ENCODE measurements around the gene CRYGA. TPM values are rescaled to one million over a fixed set of nuclear protein-coding genes. Genes with fewer than 3 reads are reported as not detected.
"Not testable (repeated sequence)": the region's sequence is repeated elsewhere in the genome, so short reads cannot be mapped to it uniquely, and the experiment has no call there.

Gene CRYGA
- total RNA-seq, 1 donor from 2014 or later, result not detected

GRCh38 chr2:208128136-208128535 is 35.3 kb downstream of the CRYGA start:
- H3K27me3 ChIP-seq, result no peaks in the 10 kb centered on the region
- no peaks in the 10 kb centered on the region for H3K4me1 ChIP-seq
- DNase-seq (ENCODE audit: low spot score in 2 of 2), result no peak
- intact Hi-C loops (cut with DNase I), result no loop called here
- no peaks in the 10 kb centered on the region for H3K9me3 ChIP-seq
- H3K27ac ChIP-seq, result no peak overlapping the region
- no peak overlapping the region for H3K4me3 ChIP-seq
- no peaks in the 10 kb centered on the region for H3K36me3 ChIP-seq
- TF ChIP-seq CTCF (IDR thresholded peaks at IDR 0.05), result no peak

GRCh38 chr2:208127090-208127489 is 36.3 kb downstream of the CRYGA start:
- no peaks in the 10 kb centered on the region for H3K27me3 ChIP-seq
- H3K4me3 ChIP-seq, result no peak overlapping the region
- intact Hi-C loops (cut with DNase I), result no loop called here
- no peak overlapping the region for H3K27ac ChIP-seq
- no peak for TF ChIP-seq CTCF (IDR thresholded peaks at IDR 0.05)
- H3K9me3 ChIP-seq, result no peaks in the 10 kb centered on the region
- no peaks in the 10 kb centered on the region for H3K36me3 ChIP-seq
- no peak for DNase-seq (ENCODE audit: low spot score in 2 of 2)
- no peaks in the 10 kb centered on the region for H3K4me1 ChIP-seq

GRCh38 chr2:208125251-208125650 is 38.1 kb downstream of the CRYGA start:
- Histone ChIP-seq H3K9me3 (no peaks in the 10 kb centered on the region), H3K4me1 (no peaks in the 10 kb centered on the region), H3K36me3 (no peaks in the 10 kb centered on the region), H3K4me3 (no peak overlapping the region), H3K27ac (no peak overlapping the region), H3K27me3 (no peaks in the 10 kb centered on the region)
- intact Hi-C loops (cut with DNase I), result no loop called here
- no peak for DNase-seq (ENCODE audit: low spot score in 2 of 2)
- TF ChIP-seq CTCF (IDR thresholded peaks at IDR 0.05), result no peak

GRCh38 chr2:208124013-208124715 is 39.2 kb downstream of the CRYGA start, which contains the start of gene CRYGD:
CRYGD (minus strand) TSS chr2:208124524; CDS start chr2:208124473, 51 bp downstream.
- H3K9me3 ChIP-seq; intact Hi-C loops (cut with DNase I): not testable (repeated sequence)

GRCh38 chr2:208122248-208122647 is 41.1 kb downstream of the CRYGA start:
- Histone ChIP-seq H3K4me3 (no peak overlapping the region), H3K4me1 (no peaks in the 10 kb centered on the region), H3K27ac (no peak overlapping the region), H3K27me3 (no peaks in the 10 kb centered on the region), H3K9me3 (no peaks in the 10 kb centered on the region), H3K36me3 (no peaks in the 10 kb centered on the region)
- no peak for DNase-seq (ENCODE audit: low spot score in 2 of 2)
- intact Hi-C loops (cut with DNase I), result no loop called here
- no peak for TF ChIP-seq CTCF (IDR thresholded peaks at IDR 0.05)

More at GRCh38 chr2:208124013-208124715, 39.2 kb downstream of the CRYGA start, which contains the start of gene CRYGD:
- H3K27me3 ChIP-seq; H3K36me3 ChIP-seq; H3K27ac ChIP-seq; DNase-seq (ENCODE audit: low spot score in 2 of 2); H3K4me1 ChIP-seq: not testable (repeated sequence)
- H3K4me3 ChIP-seq, result peak within 1 kb of the TSS in 1 of 2 donors; percentile 36

- no peak overlapping the region for H3K27ac ChIP-seq
- intact Hi-C loops (cut with DNase I), result no loop called here
- no peak for TF ChIP-seq CTCF (IDR thresholded peaks at IDR 0.05)
- no peaks in the 10 kb centered on the region for H3K4me1 ChIP-seq
- H3K4me3 ChIP-seq, result no peak overlapping the region
- H3K27me3 ChIP-seq, result no peaks in the 10 kb centered on the region
- H3K9me3 ChIP-seq, result no peaks in the 10 kb centered on the region
- DNase-seq (ENCODE audit: low spot score in 2 of 2), result no peak
- H3K36me3 ChIP-seq, result no peaks in the 10 kb centered on the region
Measured at GRCh38 chr2:208118918-208119317, 44.5 kb downstream of the CRYGA start.

- H3K27me3 ChIP-seq; H3K9me3 ChIP-seq; H3K4me1 ChIP-seq; H3K4me3 ChIP-seq; DNase-seq (ENCODE audit: low spot score in 2 of 2); H3K27ac ChIP-seq; intact Hi-C loops (cut with DNase I); H3K36me3 ChIP-seq: not testable (repeated sequence)
Measured at GRCh38 chr2:208117390-208117789, 46.0 kb downstream of the CRYGA start.

Data from ascending aorta (tissue), 2 donors.